Measurements from ENCODE around the gene SCAPER.

Gene SCAPER

GRCh38 chr15:76368122-76368621 is 537.0 kb downstream of the SCAPER start:
- DNase-seq (ENCODE audit: low read depth, low spot score), result no peak

- DNase-seq (ENCODE audit: low read depth, low spot score), result no peak
These were observed 538.4 kb downstream of the SCAPER start for GRCh38 chr15:76366714-76367113.

- no peak for DNase-seq (ENCODE audit: low read depth, low spot score)
These were observed 541.9 kb downstream of the SCAPER start for GRCh38 chr15:76363251-76363650.

- DNase-seq (ENCODE audit: low read depth, low spot score), result no peak
These were observed 544.7 kb downstream of the SCAPER start for GRCh38 chr15:76360416-76360815.

- no peak for DNase-seq (ENCODE audit: low read depth, low spot score)
These were observed 546.0 kb downstream of the SCAPER start for GRCh38 chr15:76359152-76359551.

- DNase-seq (ENCODE audit: low read depth, low spot score), result no peak
These were observed 546.7 kb downstream of the SCAPER start for GRCh38 chr15:76358453-76358852.

- no peak for DNase-seq (ENCODE audit: low read depth, low spot score)
These were observed 550.2 kb downstream of the SCAPER start for GRCh38 chr15:76354823-76355440.

GRCh38 chr15:76353903-76354302 is 551.2 kb downstream of the SCAPER start:
- DNase-seq (ENCODE audit: low read depth, low spot score), result no peak

GRCh38 chr15:76353023-76353577 is 552.0 kb downstream of the SCAPER start:
- DNase-seq (ENCODE audit: low read depth, low spot score), result no peak

- DNase-seq (ENCODE audit: low read depth, low spot score), result no peak
These were observed 555.7 kb downstream of the SCAPER start for GRCh38 chr15:76349301-76350070.

- no peak for DNase-seq (ENCODE audit: low read depth, low spot score)
These were observed 557.6 kb downstream of the SCAPER start for GRCh38 chr15:76347482-76348055.

GRCh38 chr15:76346669-76347481 is 558.3 kb downstream of the SCAPER start:
- no peak for DNase-seq (ENCODE audit: low read depth, low spot score)

GRCh38 chr15:76345880-76346668 is 559.1 kb downstream of the SCAPER start:
- DNase-seq (ENCODE audit: low read depth, low spot score), result no peak

- DNase-seq (ENCODE audit: low read depth, low spot score), result no peak
These were observed 559.6 kb downstream of the SCAPER start for GRCh38 chr15:76345583-76345879.

GRCh38 chr15:76344893-76345582 is 560.1 kb downstream of the SCAPER start:
- no peak for DNase-seq (ENCODE audit: low read depth, low spot score)

GRCh38 chr15:76343313-76343996 is 561.7 kb downstream of the SCAPER start:
- no peak for DNase-seq (ENCODE audit: low read depth, low spot score)

GRCh38 chr15:76342382-76343201 is 562.5 kb downstream of the SCAPER start:
- DNase-seq (ENCODE audit: low read depth, low spot score), result no peak

GRCh38 chr15:76342058-76342381 is 563.1 kb downstream of the SCAPER start:
- no peak for DNase-seq (ENCODE audit: low read depth, low spot score)
